HEK293 (cell line): ENCODE results near the gene DCN.

Experiments
- CTCF ChIA-PET: fragments of 350-600 bp; formaldehyde crosslinking; extraction: SDS; loops from one replicate; lab custom pipeline; 2021; ENCODE audit warnings: antibody characterized with exemption; lab: Yijun Ruan, JAX
- POLR2A ChIA-PET: fragments of 300-600 bp; formaldehyde crosslinking; extraction: SDS; loops from one replicate; lab custom pipeline; 2020; ENCODE audit warnings: antibody characterized with exemption, inconsistent platforms; lab: Yijun Ruan, JAX
- H3K27ac ChIP-seq: fragments of 200-500 bp; sonication (Bioruptor generic); 2 replicates; pipeline ENCODE4 v1.5.1; 2014; ENCODE audit warnings: low read depth, low read length, control low read depth, inconsistent platforms; ENCODE audit errors: extremely low read depth
- H3K36me3 ChIP-seq, 2 experiments: fragments of 200-500 bp in 1 of 2; sonication (Bioruptor generic) in 1 of 2; 1 replicate in 1 of 2; 2 replicates in 1 of 2; pipeline ENCODE4 v1.5.1; 2014 to 2017; ENCODE audit warnings: inconsistent platforms in 2 of 2, low read length in 2 of 2; ENCODE audit not compliant: control insufficient read depth in 2 of 2, insufficient read depth in 1 of 2
- H3K4me1 ChIP-seq: fragments of 200-500 bp; sonication (Bioruptor generic); 2 replicates; pipeline ENCODE4 v1.5.1; 2014; ENCODE audit warnings: mild to moderate bottlenecking, low read length, inconsistent platforms; ENCODE audit not compliant: control insufficient read depth, insufficient read depth
- H3K4me3 ChIP-seq: 2 replicates; pipeline ENCODE4 v1.5.1; 2011; ENCODE audit warnings: low read depth, mild to moderate bottlenecking, control low read depth, low read length, moderate library complexity
- H3K9me3 ChIP-seq: fragments of 200-500 bp; sonication (Bioruptor generic); 2 replicates; pipeline ENCODE4 v1.5.1; 2014; ENCODE audit warnings: low read depth, low read length, inconsistent platforms; ENCODE audit not compliant: control insufficient read depth, insufficient read depth
- BCL11B ChIP-seq: fragments of 450-650 bp; formaldehyde crosslinking; IDR thresholded peaks from 2 replicates; pipeline ENCODE4 v1.5.1; 2016; ENCODE audit warnings: low read depth, missing biosample characterization, missing genetic modification characterization
- EGR2 ChIP-seq: fragments of 450-650 bp; formaldehyde crosslinking; IDR thresholded peaks from 2 replicates; pipeline ENCODE4 v1.5.1; 2016; ENCODE audit warnings: low read depth, missing biosample characterization, missing genetic modification characterization
- GLI2 ChIP-seq: fragments of 450-650 bp; formaldehyde crosslinking; IDR thresholded peaks from 2 replicates; pipeline ENCODE4; 2017; ENCODE audit warnings: missing biosample characterization, missing genetic modification characterization, low read depth, borderline replicate concordance
- KLF16 ChIP-seq: fragments of 450-650 bp; formaldehyde crosslinking; IDR thresholded peaks from 2 replicates; pipeline ENCODE4 v1.5.1; 2017; ENCODE audit warnings: missing biosample characterization, missing genetic modification characterization
- SALL2 ChIP-seq: fragments of 450-650 bp; formaldehyde crosslinking; IDR thresholded peaks from 2 replicates; pipeline ENCODE4 v1.5.0; 2017; ENCODE audit warnings: missing biosample characterization, mild to moderate bottlenecking, missing genetic modification characterization, borderline replicate concordance
- SP2 ChIP-seq: fragments of 450-650 bp; formaldehyde crosslinking; IDR thresholded peaks from 2 replicates; pipeline ENCODE4 v1.5.1; 2016; ENCODE audit warnings: missing biosample characterization, missing genetic modification characterization
- ZFP3 ChIP-seq: fragments of 450-650 bp; formaldehyde crosslinking; IDR thresholded peaks from 2 replicates; pipeline ENCODE4 v1.5.1; 2016; ENCODE audit warnings: low read depth, missing biosample characterization, missing genetic modification characterization
- ZNF138 ChIP-seq: fragments of 450-650 bp; formaldehyde crosslinking; IDR thresholded peaks from 2 replicates; pipeline ENCODE4 v1.5.1; 2016; ENCODE audit warnings: missing biosample characterization, missing genetic modification characterization, borderline replicate concordance
- ZNF155 ChIP-seq: fragments of 450-650 bp; formaldehyde crosslinking; IDR thresholded peaks from 2 replicates; pipeline ENCODE4 v1.5.1; 2016; ENCODE audit warnings: missing biosample characterization, missing genetic modification characterization
- ZNF157 ChIP-seq: fragments of 450-650 bp; formaldehyde crosslinking; IDR thresholded peaks from 2 replicates; pipeline ENCODE4 v1.5.1; 2016; ENCODE audit warnings: missing biosample characterization, missing genetic modification characterization
- ZNF19 ChIP-seq: fragments of 450-650 bp; formaldehyde crosslinking; IDR thresholded peaks from 2 replicates; pipeline ENCODE4; 2016; ENCODE audit warnings: missing biosample characterization, missing genetic modification characterization, low read depth
- ZNF221 ChIP-seq: fragments of 450-650 bp; formaldehyde crosslinking; IDR thresholded peaks from 2 replicates; pipeline ENCODE4 v1.5.1; 2017; ENCODE audit warnings: missing biosample characterization, missing genetic modification characterization, borderline replicate concordance
- ZNF335 ChIP-seq: fragments of 450-650 bp; formaldehyde crosslinking; conservative IDR thresholded peaks from 2 replicates; pipeline ENCODE4 v1.5.1; 2016; ENCODE audit warnings: missing biosample characterization, missing genetic modification characterization
- ZNF394 ChIP-seq: fragments of 450-650 bp; formaldehyde crosslinking; IDR thresholded peaks from 2 replicates; pipeline ENCODE4 v1.5.1; 2016; ENCODE audit warnings: missing biosample characterization, missing genetic modification characterization, mild to moderate bottlenecking, moderate library complexity, borderline replicate concordance
- ZNF473 ChIP-seq: fragments of 450-650 bp; formaldehyde crosslinking; IDR thresholded peaks from 2 replicates; pipeline ENCODE4 v1.5.1; 2017; ENCODE audit warnings: missing biosample characterization, missing genetic modification characterization
- ZNF518A ChIP-seq: fragments of 450-650 bp; formaldehyde crosslinking; conservative IDR thresholded peaks from 2 replicates; pipeline ENCODE4 v1.5.1; 2016; ENCODE audit warnings: low read depth, missing biosample characterization, missing genetic modification characterization
- ZNF529 ChIP-seq: fragments of 450-650 bp; formaldehyde crosslinking; IDR thresholded peaks from 2 replicates; pipeline ENCODE4 v1.5.1; 2017; ENCODE audit warnings: missing genetic modification characterization, missing biosample characterization; ENCODE audit not compliant: insufficient replicate concordance
- ZNF548 ChIP-seq: fragments of 450-650 bp; formaldehyde crosslinking; IDR thresholded peaks from 2 replicates; pipeline ENCODE4 v1.5.1; 2016; ENCODE audit warnings: missing biosample characterization, missing genetic modification characterization
- ZXDB ChIP-seq: fragments of 450-650 bp; formaldehyde crosslinking; IDR thresholded peaks from 2 replicates; pipeline ENCODE4 v1.5.1; 2016; ENCODE audit warnings: missing biosample characterization, missing genetic modification characterization
- TF ChIP-seq, protein P1 (sequence below): fragments of 450-650 bp; formaldehyde crosslinking; IDR thresholded peaks from 2 replicates; pipeline ENCODE4 v1.5.1; 2016; ENCODE audit warnings: missing biosample characterization, missing genetic modification characterization

Gene DCN

GRCh38 chr12:91216871-91217270, 34.3 kb upstream of the DCN start (continued):
- TF ChIP-seq EGR2 (tag by site-specific recombination) = no peak
- TF ChIP-seq ZFP3 (tag by site-specific recombination) = no peak
- no peak for TF ChIP-seq ZNF335 (tag by site-specific recombination)
- TF ChIP-seq GLI2 (tag by site-specific recombination) = no peak
- TF ChIP-seq ZNF138 = no peak
- no peak for TF ChIP-seq ZXDB (tag by site-specific recombination)

- POLR2A ChIA-PET = no interaction called here
- CTCF ChIA-PET = no interaction called here
- Histone ChIP-seq H3K9me3 (no peaks in the 10 kb centered on the region), H3K27ac (no peak overlapping the region), H3K36me3 (no peaks in the 10 kb centered on the region), H3K4me1 (no peaks in the 10 kb centered on the region), H3K4me3 (no peak overlapping the region)
- TF ChIP-seq, protein P1, sequence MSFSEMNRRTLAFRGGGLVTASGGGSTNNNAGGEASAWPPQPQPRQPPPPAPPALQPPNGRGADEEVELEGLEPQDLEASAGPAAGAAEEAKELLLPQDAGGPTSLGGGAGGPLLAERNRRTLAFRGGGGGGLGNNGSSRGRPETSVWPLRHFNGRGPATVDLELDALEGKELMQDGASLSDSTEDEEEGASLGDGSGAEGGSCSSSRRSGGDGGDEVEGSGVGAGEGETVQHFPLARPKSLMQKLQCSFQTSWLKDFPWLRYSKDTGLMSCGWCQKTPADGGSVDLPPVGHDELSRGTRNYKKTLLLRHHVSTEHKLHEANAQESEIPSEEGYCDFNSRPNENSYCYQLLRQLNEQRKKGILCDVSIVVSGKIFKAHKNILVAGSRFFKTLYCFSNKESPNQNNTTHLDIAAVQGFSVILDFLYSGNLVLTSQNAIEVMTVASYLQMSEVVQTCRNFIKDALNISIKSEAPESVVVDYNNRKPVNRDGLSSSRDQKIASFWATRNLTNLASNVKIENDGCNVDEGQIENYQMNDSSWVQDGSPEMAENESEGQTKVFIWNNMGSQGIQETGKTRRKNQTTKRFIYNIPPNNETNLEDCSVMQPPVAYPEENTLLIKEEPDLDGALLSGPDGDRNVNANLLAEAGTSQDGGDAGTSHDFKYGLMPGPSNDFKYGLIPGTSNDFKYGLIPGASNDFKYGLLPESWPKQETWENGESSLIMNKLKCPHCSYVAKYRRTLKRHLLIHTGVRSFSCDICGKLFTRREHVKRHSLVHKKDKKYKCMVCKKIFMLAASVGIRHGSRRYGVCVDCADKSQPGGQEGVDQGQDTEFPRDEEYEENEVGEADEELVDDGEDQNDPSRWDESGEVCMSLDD = no peak
- no peak for TF ChIP-seq ZNF473 (tag by site-specific recombination)
- TF ChIP-seq BCL11B (tag by site-specific recombination) = no peak
- no peak for TF ChIP-seq ZNF221 (tag by site-specific recombination)
- no peak for TF ChIP-seq ZNF19 (tag by site-specific recombination)
- TF ChIP-seq SP2 = no peak
- TF ChIP-seq ZNF157 (tag by site-specific recombination) = no peak
- no peak for TF ChIP-seq SALL2 (tag by site-specific recombination)
- no peak for TF ChIP-seq ZNF155 (tag by site-specific recombination)
- TF ChIP-seq ZNF394 (tag by site-specific recombination) = no peak
- no peak for TF ChIP-seq ZNF518A (tag by site-specific recombination)
- no peak for TF ChIP-seq KLF16 (tag by site-specific recombination)
- no peak for TF ChIP-seq ZNF529 (tag by site-specific recombination)
- TF ChIP-seq ZNF548 (tag by site-specific recombination) = no peak
Observed at GRCh38 chr12:91215940-91216454, 33.4 kb upstream of the DCN start.
